ENCODE data around the gene SEPTIN3.

The SEPTIN3 gene

GRCh38 chr22:41974691-41975290, 5.5 kb downstream of the SEPTIN3 start:
- in situ Hi-C loops (cut with MboI; ENCODE audit: low sequenced_read_pairs) = no loop called here

GRCh38 chr22:41975299-41976069, 6.2 kb downstream of the SEPTIN3 start:
- in situ Hi-C loops (cut with MboI; ENCODE audit: low sequenced_read_pairs) = no loop called here

GRCh38 chr22:41976070-41976901, 7.0 kb downstream of the SEPTIN3 start:
- in situ Hi-C loops (cut with MboI; ENCODE audit: low sequenced_read_pairs) = no loop called here

- in situ Hi-C loops (cut with MboI; ENCODE audit: low sequenced_read_pairs) = no loop called here
Measured at GRCh38 chr22:41976961-41977566, 7.8 kb downstream of the SEPTIN3 start.

GRCh38 chr22:41978732-41979131, 9.5 kb downstream of the SEPTIN3 start:
- in situ Hi-C loops (cut with MboI; ENCODE audit: low sequenced_read_pairs) = no loop called here

GRCh38 chr22:41979423-41980250, 10.4 kb downstream of the SEPTIN3 start:
- in situ Hi-C loops (cut with MboI; ENCODE audit: low sequenced_read_pairs) = no loop called here

GRCh38 chr22:41982865-41983264, 13.6 kb downstream of the SEPTIN3 start:
- in situ Hi-C loops (cut with MboI; ENCODE audit: low sequenced_read_pairs) = no loop called here

- in situ Hi-C loops (cut with MboI; ENCODE audit: low sequenced_read_pairs) = no loop called here
Measured at GRCh38 chr22:41983513-41984405, 14.5 kb downstream of the SEPTIN3 start.

GRCh38 chr22:41987276-41987675, 18.0 kb downstream of the SEPTIN3 start:
- in situ Hi-C loops (cut with MboI; ENCODE audit: low sequenced_read_pairs) = no loop called here

GRCh38 chr22:41989246-41989645, 20.0 kb downstream of the SEPTIN3 start:
- in situ Hi-C loops (cut with MboI; ENCODE audit: low sequenced_read_pairs) = no loop called here

GRCh38 chr22:41991111-41991510, 21.9 kb downstream of the SEPTIN3 start:
- in situ Hi-C loops (cut with MboI; ENCODE audit: low sequenced_read_pairs) = no loop called here

GRCh38 chr22:41992496-41992895, 23.3 kb downstream of the SEPTIN3 start:
- in situ Hi-C loops (cut with MboI; ENCODE audit: low sequenced_read_pairs) = no loop called here

GRCh38 chr22:41995211-41995610, 26.0 kb downstream of the SEPTIN3 start:
- in situ Hi-C loops (cut with MboI; ENCODE audit: low sequenced_read_pairs) = no loop called here

GRCh38 chr22:41996826-41997225, 27.6 kb downstream of the SEPTIN3 start:
- in situ Hi-C loops (cut with MboI; ENCODE audit: low sequenced_read_pairs) = no loop called here

- in situ Hi-C loops (cut with MboI; ENCODE audit: low sequenced_read_pairs) = no loop called here
Measured at GRCh38 chr22:41998361-41999261, 29.4 kb downstream of the SEPTIN3 start, which contains the start of gene WBP2NL. Gene WBP2NL (plus strand): TSS chr22:41998788. CDS start chr22:41998819, 31 bp downstream.

GRCh38 chr22:42000466-42000865, 31.2 kb downstream of the SEPTIN3 start:
- in situ Hi-C loops (cut with MboI; ENCODE audit: low sequenced_read_pairs) = no loop called here

- in situ Hi-C loops (cut with MboI; ENCODE audit: low sequenced_read_pairs) = no loop called here
Measured at GRCh38 chr22:42001121-42001520, 31.9 kb downstream of the SEPTIN3 start.

GRCh38 chr22:42001706-42002105, 32.5 kb downstream of the SEPTIN3 start:
- in situ Hi-C loops (cut with MboI; ENCODE audit: low sequenced_read_pairs) = no loop called here

All from hTERT RPE-1 (cell line).